Stimulated activated CD8-positive, alpha-beta memory T cell treated with anti-CD3 and anti-CD28 coated beads, Interleukin-7, amount 100 ng/mL, for 48 hours (primary cell): ENCODE data around the gene ARHGEF28.

Source experiments
- DNase-seq, 2 donors: peaks; one replicate each; pipeline ENCODE4 v3.0.0-alpha.2; 2020; ENCODE audit warnings: low read depth in 1 of 2; ENCODE audit errors: extremely low read depth in 1 of 2

The ARHGEF28 gene

GRCh38 chr5:73735032-73735734 is 109.2 kb downstream of the ARHGEF28 start:
- DNase-seq: no peak

GRCh38 chr5:73739650-73740049 is 113.7 kb downstream of the ARHGEF28 start:
- no peak for DNase-seq

GRCh38 chr5:73740274-73740790 is 114.3 kb downstream of the ARHGEF28 start:
- DNase-seq: no peak

- no peak for DNase-seq
These were observed 117.2 kb downstream of the ARHGEF28 start for GRCh38 chr5:73743161-73743560.

GRCh38 chr5:73745836-73746235 is 119.8 kb downstream of the ARHGEF28 start:
- no peak for DNase-seq

GRCh38 chr5:73746608-73747007 is 120.6 kb downstream of the ARHGEF28 start:
- no peak for DNase-seq

GRCh38 chr5:73747696-73748380 is 121.8 kb downstream of the ARHGEF28 start:
- DNase-seq: no peak

GRCh38 chr5:73748510-73749400 is 122.8 kb downstream of the ARHGEF28 start:
- DNase-seq: no peak

GRCh38 chr5:73749485-73750270 is 123.7 kb downstream of the ARHGEF28 start:
- no peak for DNase-seq

- no peak for DNase-seq
These were observed 125.4 kb downstream of the ARHGEF28 start for GRCh38 chr5:73751254-73751914.

GRCh38 chr5:73754254-73754653 is 128.3 kb downstream of the ARHGEF28 start:
- DNase-seq: no peak

- no peak for DNase-seq
These were observed 131.4 kb downstream of the ARHGEF28 start for GRCh38 chr5:73757416-73757815.

- no peak for DNase-seq
These were observed 133.8 kb downstream of the ARHGEF28 start for GRCh38 chr5:73759771-73760170.

- no peak for DNase-seq
These were observed 137.5 kb downstream of the ARHGEF28 start for GRCh38 chr5:73763300-73764032.

GRCh38 chr5:73764586-73764985 is 138.6 kb downstream of the ARHGEF28 start:
- DNase-seq: no peak

- no peak for DNase-seq
These were observed 139.0 kb downstream of the ARHGEF28 start for GRCh38 chr5:73764996-73765395.

- no peak for DNase-seq
These were observed 140.9 kb downstream of the ARHGEF28 start for GRCh38 chr5:73766902-73767301.

GRCh38 chr5:73770172-73771025 is 144.4 kb downstream of the ARHGEF28 start:
- DNase-seq: no peak
